OCI-LY3 (cell line): Measurements from ENCODE around the gene ZNF19.

Source experiments
- CTCF ChIP-seq: fragments of 200-600, 300-600 bp; sonication (generic); IDR thresholded peaks from 2 replicates; pipeline ENCODE4 v1.5.1; 2014; ENCODE audit warnings: antibody characterized with exemption, low read length, low read depth
- EZH2phosphoT487 ChIP-seq: fragments of 200-600 bp; shearing (Covaris generic); IDR thresholded peaks from 2 replicates; pipeline ENCODE4 v1.6.1; 2018; ENCODE audit warnings: antibody characterized with exemption, mixed run types, low read depth

- TF ChIP-seq CTCF = no peak
- TF ChIP-seq EZH2phosphoT487 = no peak
Measured at GRCh38 chr16:71490361-71490760, 1.2 kb upstream of the ZNF19 start.
